Stimulated activated CD4-positive, alpha-beta T cell treated with anti-CD3 and anti-CD28 coated beads, Interleukin-12 subunit alpha, Interleukin-12 subunit beta, amount 100 ng/mL, for 24 hours (primary cell): ENCODE data around the gene NTRK1.
"Not testable (repeated sequence)": the region's sequence is repeated elsewhere in the genome, so short reads cannot be mapped to it uniquely, and the experiment has no call there.

Experiments
- DNase-seq, 2 experiments: peaks; one replicate each; pipeline ENCODE4 v3.0.0-alpha.2; 2020; ENCODE audit warnings: low read depth in 2 of 2

NTRK1 gene

GRCh38 chr1:156913809-156914387 lies 53.2 kb downstream of the NTRK1 start:
- DNase-seq = no peak

GRCh38 chr1:156914440-156914856 lies 53.8 kb downstream of the NTRK1 start:
- no peak for DNase-seq

- peak; percentile 43 to 69 for DNase-seq
Measured at GRCh38 chr1:156920233-156921052, 59.8 kb downstream of the NTRK1 start, which contains the start of gene LRRC71. Gene LRRC71 (plus strand): TSS chr1:156920632. CDS start chr1:156920804, 172 bp downstream.

GRCh38 chr1:156921053-156921529 lies 60.4 kb downstream of the NTRK1 start:
- DNase-seq = no peak

GRCh38 chr1:156922986-156923669 lies 62.5 kb downstream of the NTRK1 start:
- no peak for DNase-seq

GRCh38 chr1:156923670-156924477 lies 63.2 kb downstream of the NTRK1 start:
- no peak for DNase-seq

- no peak for DNase-seq
Measured at GRCh38 chr1:156924478-156925153, 64.0 kb downstream of the NTRK1 start.

GRCh38 chr1:156925154-156926010 lies 64.7 kb downstream of the NTRK1 start:
- DNase-seq = no peak

- peak in 1 of 2 experiments; percentile 40 for DNase-seq
Measured at GRCh38 chr1:156926175-156926574, 65.5 kb downstream of the NTRK1 start.

- DNase-seq = not testable (repeated sequence)
Measured at GRCh38 chr1:156926695-156927094, 66.0 kb downstream of the NTRK1 start.

- DNase-seq = peak; percentile 27 to 70
Measured at GRCh38 chr1:156927215-156928042, 66.8 kb downstream of the NTRK1 start.

- no peak for DNase-seq
Measured at GRCh38 chr1:156928043-156928602, 67.5 kb downstream of the NTRK1 start.

GRCh38 chr1:156929596-156930238 lies 69.1 kb downstream of the NTRK1 start:
- DNase-seq = no peak

GRCh38 chr1:156930483-156930882 lies 69.8 kb downstream of the NTRK1 start:
- no peak for DNase-seq
